ENCODE measurements around the gene CCDC50.

DNA sequence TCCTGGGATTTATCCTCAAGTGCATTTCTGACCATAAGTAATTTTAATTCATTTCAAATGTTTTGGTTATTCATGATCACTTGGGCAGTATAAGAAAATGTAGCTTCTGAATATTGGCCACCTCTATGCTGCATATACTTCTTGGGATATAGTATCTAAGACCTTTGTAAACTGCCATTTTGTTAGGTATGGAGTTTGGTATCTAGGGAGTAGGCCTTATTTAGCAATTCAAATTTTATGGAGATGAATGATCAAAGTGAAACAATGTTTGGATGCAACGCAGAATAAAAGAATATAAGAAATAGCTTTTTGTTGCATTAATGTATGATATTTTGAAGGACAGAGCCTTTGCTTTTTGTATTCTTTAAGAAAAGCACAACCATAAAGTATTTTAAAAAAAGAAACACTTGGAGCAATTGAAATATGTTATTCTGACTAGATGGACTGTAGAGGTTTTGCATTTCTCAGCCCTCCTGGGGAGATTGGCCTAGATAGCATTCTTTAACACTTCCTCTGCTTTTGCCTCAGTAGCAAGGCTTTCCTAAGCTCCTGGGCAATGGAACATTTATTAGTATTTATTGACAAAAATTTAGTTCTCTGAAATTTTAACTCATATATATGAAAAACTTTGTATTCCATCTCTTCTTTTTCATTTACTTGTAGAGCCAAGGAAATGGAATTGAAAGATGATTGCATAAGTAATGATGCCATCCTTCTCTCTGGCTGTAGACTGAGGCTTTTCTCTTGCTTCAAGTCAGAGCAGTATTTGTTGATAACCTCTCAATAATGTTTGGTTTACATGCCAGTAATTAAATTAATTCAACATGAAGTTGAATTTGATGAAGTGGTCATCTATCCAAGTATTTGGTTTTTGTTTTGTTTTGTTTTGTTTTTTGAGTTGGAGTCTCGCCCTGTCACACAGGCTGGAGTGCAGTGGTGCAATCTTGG is 62.9 kb downstream of the CCDC50 start:
- TF ChIP-seq, protein P1, sequence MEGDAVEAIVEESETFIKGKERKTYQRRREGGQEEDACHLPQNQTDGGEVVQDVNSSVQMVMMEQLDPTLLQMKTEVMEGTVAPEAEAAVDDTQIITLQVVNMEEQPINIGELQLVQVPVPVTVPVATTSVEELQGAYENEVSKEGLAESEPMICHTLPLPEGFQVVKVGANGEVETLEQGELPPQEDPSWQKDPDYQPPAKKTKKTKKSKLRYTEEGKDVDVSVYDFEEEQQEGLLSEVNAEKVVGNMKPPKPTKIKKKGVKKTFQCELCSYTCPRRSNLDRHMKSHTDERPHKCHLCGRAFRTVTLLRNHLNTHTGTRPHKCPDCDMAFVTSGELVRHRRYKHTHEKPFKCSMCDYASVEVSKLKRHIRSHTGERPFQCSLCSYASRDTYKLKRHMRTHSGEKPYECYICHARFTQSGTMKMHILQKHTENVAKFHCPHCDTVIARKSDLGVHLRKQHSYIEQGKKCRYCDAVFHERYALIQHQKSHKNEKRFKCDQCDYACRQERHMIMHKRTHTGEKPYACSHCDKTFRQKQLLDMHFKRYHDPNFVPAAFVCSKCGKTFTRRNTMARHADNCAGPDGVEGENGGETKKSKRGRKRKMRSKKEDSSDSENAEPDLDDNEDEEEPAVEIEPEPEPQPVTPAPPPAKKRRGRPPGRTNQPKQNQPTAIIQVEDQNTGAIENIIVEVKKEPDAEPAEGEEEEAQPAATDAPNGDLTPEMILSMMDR (IDR thresholded peaks at IDR 0.05; ENCODE audit: low read depth, low read length, poor library complexity, severe bottlenecking), result no peak
- no peak for TF ChIP-seq EZH2phosphoT487 (IDR thresholded peaks at IDR 0.05; ENCODE audit: borderline replicate concordance, low read length)
